Stomach (tissue), 4 donors: ENCODE measurements around the gene ZNF391.

Experiments
- CTCF ChIP-seq, 7 experiments: fragments of 450-650 bp in 4 of 7; fragments of 200-600 bp in 3 of 7; sonication (generic) in 3 of 7; IDR thresholded peaks; one replicate each; pipeline ENCODE4 v1.5.1; 2016 to 2019; ENCODE audit warnings: antibody characterized with exemption in 7 of 7, control low read depth in 2 of 7, mild to moderate bottlenecking in 1 of 7
- EP300 ChIP-seq: sonication (generic); formaldehyde crosslinking; IDR thresholded peaks from one replicate; pipeline ENCODE4 v1.6.1; 2017; ENCODE audit warnings: antibody characterized with exemption
- POLR2A ChIP-seq, 4 donors: fragments of 450-650 bp; IDR thresholded peaks; one replicate each; pipeline ENCODE4 v1.6.1; 2016; ENCODE audit warnings: antibody characterized with exemption in 4 of 4, control low read depth in 2 of 4, mild to moderate bottlenecking in 1 of 4, moderate library complexity in 1 of 4
- POLR2AphosphoS5 ChIP-seq, 3 donors: sonication (generic); formaldehyde crosslinking; IDR thresholded peaks; one replicate each; pipeline ENCODE4 v1.6.1; 2016; ENCODE audit warnings: antibody characterized with exemption in 3 of 3

GRCh38 chr6:27392623-27393022, 4.1 kb downstream of the ZNF391 start:
- TF ChIP-seq CTCF (IDR thresholded peaks at IDR 0.05) (no peak), POLR2AphosphoS5 (IDR thresholded peaks at IDR 0.05) (no peak), EP300 (no peak), POLR2A (IDR thresholded peaks at IDR 0.05) (no peak)
